Activated T-cell treated with anti-CD3 and anti-CD28 coated beads for 48 hours (primary cell): ENCODE results near the gene PHRF1.
"Not testable (repeated sequence)": the region's sequence is repeated elsewhere in the genome, so short reads cannot be mapped to it uniquely, and the experiment has no call there.

Experiments used
- DNase-seq: peaks from one replicate; pipeline ENCODE4 v3.0.0-alpha.2; 2020; ENCODE audit warnings: low read depth

Gene PHRF1

GRCh38 chr11:573146-573759, 3.0 kb upstream of the PHRF1 start:
- DNase-seq = no peak

- not testable (repeated sequence) for DNase-seq
Observed at GRCh38 chr11:574031-574570, 2.2 kb upstream of the PHRF1 start.

GRCh38 chr11:574632-575312, 1.5 kb upstream of the PHRF1 start:
- no peak for DNase-seq

- DNase-seq = no peak
Observed at GRCh38 chr11:575313-575995, 816 bp upstream of the PHRF1 start.

- DNase-seq = no peak
Observed at GRCh38 chr11:576811-577610, 741 bp downstream of the PHRF1 start.

- no peak for DNase-seq
Observed at GRCh38 chr11:577611-577894, 1.3 kb downstream of the PHRF1 start.

GRCh38 chr11:578276-579035, 2.2 kb downstream of the PHRF1 start:
- DNase-seq = no peak

- no peak for DNase-seq
Observed at GRCh38 chr11:579830-580601, 3.7 kb downstream of the PHRF1 start.

GRCh38 chr11:581342-581741, 5.1 kb downstream of the PHRF1 start:
- no peak for DNase-seq

GRCh38 chr11:581752-582151, 5.5 kb downstream of the PHRF1 start:
- DNase-seq = no peak

GRCh38 chr11:584287-584686, 8.0 kb downstream of the PHRF1 start:
- no peak for DNase-seq

- no peak for DNase-seq
Observed at GRCh38 chr11:586376-587316, 10.4 kb downstream of the PHRF1 start.

GRCh38 chr11:587546-587945, 11.3 kb downstream of the PHRF1 start:
- DNase-seq = no peak

- DNase-seq = peak; percentile 60
Observed at GRCh38 chr11:587978-588380, 11.7 kb downstream of the PHRF1 start.

GRCh38 chr11:589798-590197, 13.5 kb downstream of the PHRF1 start:
- no peak for DNase-seq

GRCh38 chr11:590997-591396, 14.7 kb downstream of the PHRF1 start:
- no peak for DNase-seq

GRCh38 chr11:592501-592900, 16.2 kb downstream of the PHRF1 start:
- no peak for DNase-seq

GRCh38 chr11:592918-593317, 16.6 kb downstream of the PHRF1 start:
- DNase-seq = no peak

- no peak for DNase-seq
Observed at GRCh38 chr11:593347-593746, 17.1 kb downstream of the PHRF1 start.

- no peak for DNase-seq
Observed at GRCh38 chr11:595400-595799, 19.1 kb downstream of the PHRF1 start.
